Measurements from ENCODE around the gene NECTIN2. TPM values are rescaled to one million over a fixed set of nuclear protein-coding genes. Genes with fewer than 3 reads are reported as not detected.

NECTIN2 gene
- polyA plus RNA-seq, 1 experiment, result 80.2 TPM

DNA sequence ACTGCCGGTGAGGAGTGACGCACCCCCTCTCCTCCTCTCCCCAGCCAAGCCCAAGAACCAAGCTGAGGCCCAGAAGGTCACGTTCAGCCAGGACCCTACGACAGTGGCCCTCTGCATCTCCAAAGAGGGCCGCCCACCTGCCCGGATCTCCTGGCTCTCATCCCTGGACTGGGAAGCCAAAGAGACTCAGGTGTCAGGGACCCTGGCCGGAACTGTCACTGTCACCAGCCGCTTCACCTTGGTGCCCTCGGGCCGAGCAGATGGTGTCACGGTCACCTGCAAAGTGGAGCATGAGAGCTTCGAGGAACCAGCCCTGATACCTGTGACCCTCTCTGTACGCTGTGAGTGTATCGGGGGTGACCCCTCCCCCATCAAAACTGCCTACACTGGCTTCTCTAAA is 25.7 kb downstream of the NECTIN2 start:
- DNase-seq (ENCODE audit: low read depth, low spot score), result no peak
- TF ChIP-seq, protein P1, sequence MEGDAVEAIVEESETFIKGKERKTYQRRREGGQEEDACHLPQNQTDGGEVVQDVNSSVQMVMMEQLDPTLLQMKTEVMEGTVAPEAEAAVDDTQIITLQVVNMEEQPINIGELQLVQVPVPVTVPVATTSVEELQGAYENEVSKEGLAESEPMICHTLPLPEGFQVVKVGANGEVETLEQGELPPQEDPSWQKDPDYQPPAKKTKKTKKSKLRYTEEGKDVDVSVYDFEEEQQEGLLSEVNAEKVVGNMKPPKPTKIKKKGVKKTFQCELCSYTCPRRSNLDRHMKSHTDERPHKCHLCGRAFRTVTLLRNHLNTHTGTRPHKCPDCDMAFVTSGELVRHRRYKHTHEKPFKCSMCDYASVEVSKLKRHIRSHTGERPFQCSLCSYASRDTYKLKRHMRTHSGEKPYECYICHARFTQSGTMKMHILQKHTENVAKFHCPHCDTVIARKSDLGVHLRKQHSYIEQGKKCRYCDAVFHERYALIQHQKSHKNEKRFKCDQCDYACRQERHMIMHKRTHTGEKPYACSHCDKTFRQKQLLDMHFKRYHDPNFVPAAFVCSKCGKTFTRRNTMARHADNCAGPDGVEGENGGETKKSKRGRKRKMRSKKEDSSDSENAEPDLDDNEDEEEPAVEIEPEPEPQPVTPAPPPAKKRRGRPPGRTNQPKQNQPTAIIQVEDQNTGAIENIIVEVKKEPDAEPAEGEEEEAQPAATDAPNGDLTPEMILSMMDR (IDR thresholded peaks at IDR 0.05; ENCODE audit: low read depth, low read length), result no peak
- Histone ChIP-seq H3K9me3 (ENCODE audit: control insufficient read depth, insufficient read depth, low read length) (peaks cover 5% of the 10 kb centered on the region; the same call in 1 of the 2 replicates), H3K27me3 (ENCODE audit: control insufficient read depth, insufficient read depth, low read length) (no peaks in the 10 kb centered on the region), H3K4me3 (ENCODE audit: low read depth, low read length) (no peak overlapping the region), H3K27ac (ENCODE audit: low read depth, low read length) (no peak overlapping the region)
- CTCF ChIA-PET, result interaction anchor here (1.3 kb wide), 1 partner anchor 148 kb away, joined by 4 read pairs; no protein-coding TSS in a partner anchor
- POLR2A ChIA-PET, result interaction anchor here (0.5 kb wide), 1 partner anchor 154 kb away, joined by 13 read pairs; no protein-coding TSS in a partner anchor

DNA sequence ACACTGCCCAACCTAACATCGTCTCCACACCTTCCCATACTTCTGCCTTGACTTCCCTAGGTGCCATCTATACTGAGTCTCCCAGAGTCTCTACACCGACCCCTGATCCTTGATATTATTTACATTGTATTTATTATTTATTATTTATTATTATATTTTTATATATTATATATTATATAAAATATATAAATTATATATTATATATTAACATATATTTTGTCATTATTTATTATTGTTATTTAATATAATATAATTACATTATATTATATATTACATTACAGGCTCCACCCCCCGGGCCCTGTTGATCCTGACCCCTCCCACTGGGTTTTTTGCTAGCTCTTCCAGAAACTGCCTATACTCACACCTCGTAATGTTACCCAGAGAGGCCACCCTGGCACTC is 26.6 kb downstream of the NECTIN2 start:
- DNase-seq (ENCODE audit: low read depth, low spot score), result no peak
- no peaks in the 10 kb centered on the region for H3K27me3 ChIP-seq (ENCODE audit: control insufficient read depth, insufficient read depth, low read length)
- H3K4me3 ChIP-seq (ENCODE audit: low read depth, low read length), result no peak overlapping the region
- TF ChIP-seq, protein P1 (IDR thresholded peaks at IDR 0.05; ENCODE audit: low read depth, low read length), result no peak
- CTCF ChIA-PET, result interaction anchor here (0.5 to 1.3 kb wide), 3 partner anchors 27 to 149 kb away, joined by 3 to 4 read pairs (median 4); partner anchors contain the start of gene NECTIN2
- H3K9me3 ChIP-seq (ENCODE audit: control insufficient read depth, insufficient read depth, low read length), result peaks cover 5% of the 10 kb centered on the region; the same call in 1 of the 2 replicates
- POLR2A ChIA-PET, result no interaction called here
- no peak overlapping the region for H3K27ac ChIP-seq (ENCODE audit: low read depth, low read length)

DNA sequence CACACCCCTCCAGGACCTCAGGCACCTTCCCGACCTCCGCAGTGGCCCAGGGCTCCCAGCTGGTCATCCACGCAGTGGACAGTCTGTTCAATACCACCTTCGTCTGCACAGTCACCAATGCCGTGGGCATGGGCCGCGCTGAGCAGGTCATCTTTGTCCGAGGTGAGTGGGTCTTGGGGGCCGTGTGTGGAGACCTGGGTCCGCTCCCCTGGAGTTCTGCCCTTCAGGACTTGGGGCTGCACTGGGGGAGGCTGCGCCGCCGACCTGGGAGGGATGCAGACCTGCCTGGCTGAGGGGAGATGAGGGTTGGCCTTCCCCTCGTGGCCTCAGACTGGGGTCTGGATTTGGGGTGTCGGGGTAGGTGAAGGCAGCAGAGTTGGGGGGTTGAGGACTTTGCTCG is 28.2 kb downstream of the NECTIN2 start:
- Histone ChIP-seq H3K27ac (ENCODE audit: low read depth, low read length) (no peak overlapping the region), H3K4me3 (ENCODE audit: low read depth, low read length) (no peak overlapping the region), H3K9me3 (ENCODE audit: control insufficient read depth, insufficient read depth, low read length) (no peaks in the 10 kb centered on the region), H3K27me3 (ENCODE audit: control insufficient read depth, insufficient read depth, low read length) (no peaks in the 10 kb centered on the region)
- no peak for DNase-seq (ENCODE audit: low read depth, low spot score)
- TF ChIP-seq, protein P1 (IDR thresholded peaks at IDR 0.05; ENCODE audit: low read depth, low read length), result no peak
- CTCF ChIA-PET, result no interaction called here
- POLR2A ChIA-PET, result no interaction called here

- TF ChIP-seq, protein P1 (IDR thresholded peaks at IDR 0.05; ENCODE audit: low read depth, low read length), result no peak
- ChIA-PET POLR2A (no interaction called here), CTCF (no interaction called here)
- no peaks in the 10 kb centered on the region for H3K27me3 ChIP-seq (ENCODE audit: control insufficient read depth, insufficient read depth, low read length)
- no peaks in the 10 kb centered on the region for H3K9me3 ChIP-seq (ENCODE audit: control insufficient read depth, insufficient read depth, low read length)
- DNase-seq (ENCODE audit: low read depth, low spot score), result no peak
- H3K27ac ChIP-seq (ENCODE audit: low read depth, low read length), result no peak overlapping the region
- no peak overlapping the region for H3K4me3 ChIP-seq (ENCODE audit: low read depth, low read length)
These were observed 29.8 kb downstream of the NECTIN2 start for GRCh38 chr19:44875666-44876451.

DNA sequence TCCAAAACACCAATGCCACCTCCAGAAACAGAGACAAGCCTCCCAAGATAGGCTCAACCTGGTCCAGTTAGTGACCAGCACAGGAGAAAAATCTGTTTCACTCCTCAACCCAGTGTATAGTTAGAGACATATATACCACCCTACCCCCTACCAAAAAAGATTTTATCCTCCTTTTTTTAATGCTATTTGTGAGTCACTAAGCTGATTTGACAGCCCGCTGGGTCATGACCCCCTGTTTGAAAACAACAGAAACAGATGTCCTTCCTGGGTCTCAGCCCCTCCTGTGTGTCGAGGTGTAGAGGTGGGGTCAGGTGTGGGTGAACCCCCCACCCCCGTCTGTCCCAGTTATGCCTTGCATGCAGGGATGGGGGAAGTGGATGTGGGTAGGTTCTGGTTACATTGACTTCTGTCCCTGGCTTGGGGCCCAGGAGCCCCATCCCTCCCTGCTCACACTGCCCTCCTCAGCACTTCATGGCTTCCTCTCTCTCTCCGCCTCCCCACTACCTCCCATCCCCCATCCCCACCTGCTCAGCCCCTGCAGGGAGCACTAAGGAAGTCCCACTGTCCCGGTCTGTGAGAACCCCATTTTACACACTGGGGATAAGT is 30.9 kb downstream of the NECTIN2 start:
- Histone ChIP-seq H3K27ac (ENCODE audit: low read depth, low read length) (no peak overlapping the region), H3K9me3 (ENCODE audit: control insufficient read depth, insufficient read depth, low read length) (no peaks in the 10 kb centered on the region), H3K27me3 (ENCODE audit: control insufficient read depth, insufficient read depth, low read length) (no peaks in the 10 kb centered on the region), H3K4me3 (ENCODE audit: low read depth, low read length) (no peak overlapping the region)
- ChIA-PET POLR2A (no interaction called here), CTCF (no interaction called here)
- DNase-seq (ENCODE audit: low read depth, low spot score), result no peak
- TF ChIP-seq, protein P1 (IDR thresholded peaks at IDR 0.05; ENCODE audit: low read depth, low read length), result no peak

Measured in AG04450 (cell line).